Stimulated activated memory B cell treated with anti-CD40 and anti-IgM and Interleukin-4, amounts not matched to agents 10 μg/mL and 1 μg/mL and 100 μg/mL, for 72 hours (primary cell): Measurements from ENCODE around the gene HK3.

Experiments used
- ATAC-seq: fragments of 150-1000 bp; cut with Tn5 transposase; 2 replicates; pipeline ENCODE4 v1.10.0; 2021
- H3K27ac Mint-ChIP-seq: one replicate; pipeline ENCODE4 v1.8.0; 2022; ENCODE audit warnings: mild to moderate bottlenecking, mixed read lengths
- H3K27me3 Mint-ChIP-seq: one replicate; pipeline ENCODE4 v1.8.0; 2022; ENCODE audit warnings: mixed read lengths
- H3K36me3 Mint-ChIP-seq: one replicate; pipeline ENCODE4 v1.8.0; 2022; ENCODE audit warnings: mixed read lengths
- H3K4me1 Mint-ChIP-seq: one replicate; pipeline ENCODE4 v1.8.0; 2022; ENCODE audit warnings: mixed read lengths
- H3K4me3 Mint-ChIP-seq: one replicate; pipeline ENCODE4 v1.8.0; 2022; ENCODE audit warnings: mild to moderate bottlenecking, moderate library complexity, mixed read lengths
- H3K9me3 Mint-ChIP-seq: one replicate; pipeline ENCODE4 v1.8.0; 2022; ENCODE audit warnings: mixed read lengths

The HK3 gene

DNA sequence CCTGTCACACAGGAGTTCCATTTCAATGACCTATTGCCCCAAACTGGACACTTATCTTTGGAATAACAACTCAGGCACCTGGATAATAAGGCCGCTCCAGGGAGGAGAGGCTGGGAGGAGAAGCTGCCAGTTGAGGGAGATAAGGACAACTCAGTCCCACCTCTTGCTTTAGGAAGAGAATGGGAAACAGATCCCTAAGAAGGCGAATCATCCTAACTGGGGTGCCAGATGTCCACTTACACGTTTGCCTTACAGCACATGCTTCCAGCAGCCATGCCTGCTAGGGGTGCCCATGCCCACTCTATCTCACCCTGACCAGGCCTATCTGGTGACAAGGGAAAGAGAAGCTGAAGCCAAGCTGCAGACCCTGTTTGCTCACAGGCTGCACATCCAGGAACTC, 6.5 kb downstream of the HK3 start:
- Mint-ChIP-seq H3K36me3 (no peaks in the 10 kb centered on the region), H3K4me1 (no peaks in the 10 kb centered on the region), H3K27me3 (peaks cover 17% of the 10 kb centered on the region), H3K9me3 (no peaks in the 10 kb centered on the region), H3K27ac (no peak overlapping the region), H3K4me3 (no peak overlapping the region)
- no peak for ATAC-seq

DNA sequence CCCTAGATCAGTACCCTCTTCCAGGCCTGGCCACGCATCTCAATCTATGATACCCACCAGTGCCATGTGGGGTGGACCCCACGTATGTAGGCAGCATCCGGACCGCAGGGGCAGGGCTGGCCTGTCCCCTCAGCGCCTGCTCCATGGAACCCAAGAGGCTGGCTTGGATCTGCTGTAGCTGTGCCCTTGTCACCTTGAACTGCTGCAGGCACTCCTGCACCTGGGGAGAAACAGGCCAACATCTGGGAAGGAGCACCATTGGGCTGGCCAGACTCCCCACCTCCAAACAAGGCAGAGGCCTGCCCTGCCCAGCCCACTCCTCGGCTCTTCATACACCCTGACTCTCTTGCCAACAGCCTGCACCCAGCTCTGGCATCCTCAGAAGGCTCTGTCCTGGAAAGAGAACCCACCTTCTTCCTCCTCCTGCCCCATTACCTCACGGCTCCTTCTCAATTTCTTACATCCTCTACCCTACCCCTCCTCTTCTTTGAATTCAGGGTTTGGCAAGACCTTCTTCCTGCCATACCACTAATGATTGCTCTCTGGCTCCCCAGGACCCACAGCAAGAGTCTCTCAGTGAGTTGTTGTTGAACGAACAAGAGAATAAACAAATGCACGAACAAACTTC, 7.7 kb downstream of the HK3 start:
- Mint-ChIP-seq H3K9me3 (no peaks in the 10 kb centered on the region), H3K4me1 (no peaks in the 10 kb centered on the region)

DNA sequence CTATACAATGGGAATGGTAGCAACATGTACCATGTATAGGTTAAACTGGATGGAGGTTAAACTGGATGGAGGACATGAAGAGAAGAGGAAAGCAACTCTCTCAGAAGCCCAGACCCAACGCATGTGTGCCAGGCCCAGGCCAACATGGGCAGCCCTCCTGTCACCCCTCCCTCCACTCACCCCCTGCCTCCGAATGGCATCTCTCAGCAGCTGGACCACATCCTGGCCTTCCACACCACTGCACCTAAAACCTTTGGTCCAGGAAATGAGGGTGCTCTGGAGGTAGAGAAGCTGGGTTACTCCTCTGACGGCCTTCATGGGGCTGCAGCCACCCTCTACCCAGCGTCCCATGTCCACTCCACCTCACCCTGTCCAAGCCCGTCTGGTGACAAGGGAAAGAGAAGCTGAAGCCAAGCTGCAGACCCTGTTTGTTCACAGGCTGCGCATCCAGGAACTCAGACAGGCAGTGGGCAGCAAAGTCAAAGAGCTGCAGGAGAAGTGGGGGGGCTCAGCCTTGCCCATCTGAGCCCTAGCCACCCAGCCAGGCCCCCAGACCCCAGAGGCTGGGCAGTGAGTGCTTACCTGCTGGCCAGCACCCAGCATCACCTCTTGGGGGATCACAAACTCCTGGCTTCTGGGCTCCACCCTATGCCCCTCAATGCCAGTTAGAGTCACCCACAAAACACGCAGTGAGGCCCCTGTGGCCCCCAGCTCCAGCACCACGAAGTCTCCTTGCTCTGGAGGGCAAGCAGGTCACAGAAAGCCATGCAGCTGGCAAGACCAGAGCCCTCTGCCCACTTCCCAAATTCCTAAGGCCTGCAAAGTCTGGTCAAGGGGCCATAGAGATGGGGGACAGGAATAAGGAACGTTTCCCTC, 8.5 kb downstream of the HK3 start:
- Mint-ChIP-seq H3K27ac (no peak overlapping the region), H3K4me1 (no peaks in the 10 kb centered on the region), H3K27me3 (peaks cover 17% of the 10 kb centered on the region), H3K4me3 (no peak overlapping the region), H3K36me3 (no peaks in the 10 kb centered on the region), H3K9me3 (no peaks in the 10 kb centered on the region)
- no peak for ATAC-seq

More for the DNA sequence above, 7.7 kb downstream of the HK3 start:
- no peak for ATAC-seq
- no peaks in the 10 kb centered on the region for H3K36me3 Mint-ChIP-seq
- no peak overlapping the region for H3K4me3 Mint-ChIP-seq
- no peak overlapping the region for H3K27ac Mint-ChIP-seq
- peaks cover 17% of the 10 kb centered on the region for H3K27me3 Mint-ChIP-seq

DNA sequence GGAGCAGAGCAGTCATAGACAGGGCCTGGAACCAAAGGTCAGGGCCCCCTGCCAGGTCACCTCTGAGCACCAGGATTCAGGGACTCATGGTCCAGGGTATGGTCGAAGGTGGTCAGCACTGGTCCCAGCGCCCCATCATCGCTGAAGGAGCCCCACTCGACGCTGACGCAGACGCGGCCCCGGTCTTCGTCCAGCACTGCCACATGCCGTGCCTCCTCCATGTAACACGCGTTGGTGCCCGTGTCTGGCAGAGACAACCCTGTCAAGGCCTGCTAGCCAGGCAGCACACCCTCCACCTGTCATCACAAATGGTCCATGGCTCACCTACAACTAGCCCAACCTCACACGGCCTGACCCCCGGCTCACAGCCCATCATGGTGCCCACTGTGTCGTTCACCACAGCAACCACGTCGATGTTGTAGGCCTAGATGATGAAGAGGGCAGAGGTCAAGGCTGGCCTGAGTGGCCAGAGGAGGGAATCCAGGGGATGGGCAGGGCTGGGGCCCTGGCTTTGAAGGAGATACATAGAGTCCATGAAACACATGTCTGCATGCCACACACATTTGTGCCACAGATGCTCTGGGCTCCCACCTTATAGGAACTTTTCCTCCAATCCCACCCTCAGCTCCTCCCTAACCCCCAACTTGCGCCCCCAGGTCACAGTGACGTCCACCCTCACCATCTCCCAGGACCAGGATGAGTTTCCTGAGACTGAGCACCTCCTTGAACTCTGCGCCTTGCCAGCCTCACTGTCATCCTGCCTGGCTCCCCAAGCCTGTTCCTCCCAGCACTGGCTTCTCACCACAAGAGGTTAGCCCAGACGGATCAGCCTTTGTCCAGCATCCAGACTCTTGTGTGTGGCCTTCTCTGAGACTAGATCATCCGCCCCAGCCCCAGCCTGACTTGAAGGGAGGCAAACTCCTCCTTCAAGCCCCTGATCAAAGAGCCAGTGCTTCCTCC, 9.5 kb downstream of the HK3 start:
- peaks cover 17% of the 10 kb centered on the region for H3K27me3 Mint-ChIP-seq
- no peak for ATAC-seq

DNA sequence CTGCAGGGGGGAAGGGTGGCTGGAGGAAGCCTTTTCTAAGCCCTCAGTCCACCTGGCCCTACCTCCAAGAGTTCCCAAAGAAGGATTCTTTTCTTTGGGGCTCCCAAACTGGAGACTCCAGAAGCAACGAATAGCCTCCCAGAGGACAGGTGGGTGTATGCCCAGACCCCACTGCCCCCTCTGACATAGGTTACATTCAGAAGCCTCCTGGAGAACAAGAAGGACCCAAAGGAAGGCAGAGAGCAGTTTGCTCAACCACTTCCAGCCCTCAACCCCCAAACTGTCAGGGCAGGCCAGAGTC, 10.3 kb downstream of the HK3 start:
- no peak overlapping the region for H3K27ac Mint-ChIP-seq
- no peak overlapping the region for H3K4me3 Mint-ChIP-seq
- ATAC-seq: no peak
- no peaks in the 10 kb centered on the region for H3K9me3 Mint-ChIP-seq
- H3K27me3 Mint-ChIP-seq: peaks cover 17% of the 10 kb centered on the region
- no peaks in the 10 kb centered on the region for H3K36me3 Mint-ChIP-seq
- H3K4me1 Mint-ChIP-seq: peaks cover 8% of the 10 kb centered on the region

More for the DNA sequence above, 9.5 kb downstream of the HK3 start:
- no peak overlapping the region for H3K27ac Mint-ChIP-seq
- no peaks in the 10 kb centered on the region for H3K36me3 Mint-ChIP-seq
- peaks cover 6% of the 10 kb centered on the region for H3K4me1 Mint-ChIP-seq
- no peak overlapping the region for H3K4me3 Mint-ChIP-seq
- no peaks in the 10 kb centered on the region for H3K9me3 Mint-ChIP-seq

DNA sequence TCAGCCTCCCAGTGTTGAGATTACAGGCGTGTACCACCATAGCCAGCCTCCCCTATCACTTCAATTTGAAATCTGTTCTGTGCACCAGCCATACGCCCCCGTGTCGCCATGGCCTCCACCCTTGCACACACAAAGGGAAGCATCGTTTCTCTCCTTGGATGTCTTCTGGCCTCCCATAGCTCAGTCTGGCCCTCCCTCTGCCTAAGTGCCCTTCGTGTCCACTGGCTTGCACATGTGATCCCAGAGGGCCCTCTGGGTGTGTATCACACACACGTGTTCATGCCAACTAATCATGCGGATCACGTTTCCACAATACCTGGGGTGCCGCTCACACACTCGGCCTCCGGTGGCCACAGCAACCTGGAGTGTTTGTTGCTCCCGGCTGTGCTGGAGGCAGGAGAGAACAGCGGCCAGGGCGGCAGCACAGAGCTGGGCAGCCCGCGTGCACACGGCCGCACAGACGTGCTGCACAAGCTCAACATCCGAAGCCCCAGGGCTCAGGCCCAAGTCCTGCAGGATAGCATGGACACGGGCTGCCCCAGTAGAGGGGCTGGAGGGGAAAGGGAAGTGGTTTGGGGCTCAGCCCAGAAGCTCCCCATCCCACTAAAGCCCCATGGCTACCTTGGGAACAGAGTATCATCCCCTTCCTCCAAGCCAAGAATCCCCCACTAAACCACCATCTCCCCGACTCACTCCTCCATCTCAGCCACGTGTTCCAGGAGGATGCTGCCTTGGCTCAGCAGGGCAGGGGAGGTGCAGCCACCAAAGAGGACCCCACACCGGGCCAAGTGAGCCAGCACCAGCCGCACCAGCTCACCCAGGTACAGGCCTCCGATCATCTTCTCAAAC, 10.9 kb downstream of the HK3 start:
- H3K27ac Mint-ChIP-seq: no peak overlapping the region
- H3K36me3 Mint-ChIP-seq: no peaks in the 10 kb centered on the region
- H3K9me3 Mint-ChIP-seq: no peaks in the 10 kb centered on the region
- peaks cover 8% of the 10 kb centered on the region for H3K4me1 Mint-ChIP-seq
- peaks cover 17% of the 10 kb centered on the region for H3K27me3 Mint-ChIP-seq
- no peak overlapping the region for H3K4me3 Mint-ChIP-seq
- ATAC-seq: no peak

DNA sequence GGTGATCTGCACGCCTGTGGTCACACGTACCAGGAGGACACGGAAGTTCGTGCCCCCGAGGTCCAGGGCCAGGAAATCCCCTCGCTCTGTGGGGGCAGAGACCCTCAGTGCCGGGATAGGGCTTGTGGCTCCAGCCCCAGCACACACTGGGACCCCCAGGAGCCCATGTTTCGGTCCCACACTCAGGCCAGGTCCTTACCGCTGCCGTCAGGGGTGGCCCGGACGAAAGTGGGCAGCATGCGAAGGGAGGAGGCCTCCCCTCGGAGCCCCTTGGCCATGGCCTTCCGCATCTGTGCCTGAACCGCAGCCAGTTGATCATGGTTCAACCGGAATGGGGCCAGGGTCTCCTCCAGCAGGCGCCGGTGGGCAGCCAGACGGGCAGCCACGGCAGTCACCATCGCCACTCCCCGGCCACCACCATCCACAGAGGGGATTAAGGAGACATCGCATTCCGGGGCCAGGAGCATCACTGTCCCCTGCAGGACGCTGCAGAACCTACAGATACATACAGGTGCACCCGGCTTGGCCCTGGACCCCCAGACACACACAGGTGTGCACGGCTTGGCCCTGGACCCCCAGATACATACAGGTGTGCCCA, 11.8 kb downstream of the HK3 start:
- peaks cover 8% of the 10 kb centered on the region for H3K4me1 Mint-ChIP-seq
- no peak for ATAC-seq
- H3K9me3 Mint-ChIP-seq: no peaks in the 10 kb centered on the region
- no peak overlapping the region for H3K4me3 Mint-ChIP-seq
- no peaks in the 10 kb centered on the region for H3K36me3 Mint-ChIP-seq
- H3K27me3 Mint-ChIP-seq: peaks cover 16% of the 10 kb centered on the region
- no peak overlapping the region for H3K27ac Mint-ChIP-seq

DNA sequence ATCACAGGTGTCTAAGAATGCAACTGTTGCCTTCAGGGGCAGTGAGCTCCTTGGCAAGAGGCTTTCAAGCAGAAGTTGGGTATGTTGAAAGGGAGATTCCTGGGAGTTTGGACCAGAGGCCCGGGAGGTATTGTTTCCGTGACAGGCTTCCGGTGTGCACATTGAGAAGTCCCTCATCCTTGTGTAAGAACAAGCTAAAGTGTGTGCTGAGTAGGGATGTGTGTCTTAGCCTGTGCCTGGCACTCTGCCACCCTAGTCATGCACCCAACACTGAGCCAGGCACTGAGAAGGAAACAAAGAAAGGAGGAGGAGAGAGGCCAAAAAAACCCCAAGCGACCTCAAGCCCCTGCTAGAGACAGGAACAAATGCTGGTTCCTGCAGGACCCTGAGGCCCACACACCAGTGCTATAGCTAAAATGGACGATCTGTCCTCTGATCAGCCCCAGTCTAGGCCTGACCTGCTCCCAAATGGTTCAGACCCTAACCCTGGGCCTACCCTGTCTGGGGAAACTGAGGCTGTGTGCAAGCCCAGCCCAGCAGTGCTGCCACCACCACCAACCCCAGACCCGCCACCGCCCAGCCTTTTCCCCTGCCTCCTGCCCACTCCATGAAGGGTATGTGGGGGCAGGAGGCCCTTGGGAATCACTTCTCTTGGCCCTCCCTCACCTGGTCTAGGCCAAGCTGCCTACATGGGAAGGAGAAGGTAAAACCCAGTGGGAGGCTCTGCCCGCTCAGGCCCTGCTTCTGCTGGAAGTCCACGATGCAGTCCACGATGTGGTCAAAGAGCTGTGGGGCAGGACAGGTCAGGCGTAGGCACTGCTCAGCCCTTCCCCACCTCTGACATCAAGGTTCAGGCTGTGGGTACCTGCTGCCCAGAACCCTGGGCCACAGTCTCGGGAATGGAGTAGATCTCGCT, 12.6 kb downstream of the HK3 start:
- H3K27me3 Mint-ChIP-seq: peaks cover 9% of the 10 kb centered on the region
- no peaks in the 10 kb centered on the region for H3K9me3 Mint-ChIP-seq
- no peak for ATAC-seq
- H3K4me1 Mint-ChIP-seq: peaks cover 8% of the 10 kb centered on the region
- no peaks in the 10 kb centered on the region for H3K36me3 Mint-ChIP-seq
- no peak overlapping the region for H3K27ac Mint-ChIP-seq
- H3K4me3 Mint-ChIP-seq: no peak overlapping the region

DNA sequence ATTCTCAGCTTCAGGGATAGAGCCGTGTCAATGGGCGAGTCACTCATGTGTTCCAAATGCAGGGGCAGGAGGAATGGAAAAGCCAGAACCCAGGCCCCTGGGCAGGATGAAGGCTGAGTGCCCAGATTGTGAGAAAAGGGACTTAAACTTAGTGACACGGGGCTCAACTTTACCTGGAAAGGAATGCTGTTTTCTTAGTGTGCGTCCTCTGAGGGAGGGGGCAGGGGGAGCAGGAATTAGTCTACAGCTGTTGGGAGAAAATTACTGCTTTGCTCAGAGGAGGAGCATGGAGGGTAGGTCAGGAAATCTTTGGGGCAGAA, 14.6 kb downstream of the HK3 start:
- Mint-ChIP-seq H3K27me3 (peaks cover 18% of the 10 kb centered on the region), H3K9me3 (no peaks in the 10 kb centered on the region), H3K27ac (no peak overlapping the region), H3K4me1 (peaks cover 8% of the 10 kb centered on the region), H3K36me3 (no peaks in the 10 kb centered on the region), H3K4me3 (no peak overlapping the region)
- ATAC-seq: no peak

DNA sequence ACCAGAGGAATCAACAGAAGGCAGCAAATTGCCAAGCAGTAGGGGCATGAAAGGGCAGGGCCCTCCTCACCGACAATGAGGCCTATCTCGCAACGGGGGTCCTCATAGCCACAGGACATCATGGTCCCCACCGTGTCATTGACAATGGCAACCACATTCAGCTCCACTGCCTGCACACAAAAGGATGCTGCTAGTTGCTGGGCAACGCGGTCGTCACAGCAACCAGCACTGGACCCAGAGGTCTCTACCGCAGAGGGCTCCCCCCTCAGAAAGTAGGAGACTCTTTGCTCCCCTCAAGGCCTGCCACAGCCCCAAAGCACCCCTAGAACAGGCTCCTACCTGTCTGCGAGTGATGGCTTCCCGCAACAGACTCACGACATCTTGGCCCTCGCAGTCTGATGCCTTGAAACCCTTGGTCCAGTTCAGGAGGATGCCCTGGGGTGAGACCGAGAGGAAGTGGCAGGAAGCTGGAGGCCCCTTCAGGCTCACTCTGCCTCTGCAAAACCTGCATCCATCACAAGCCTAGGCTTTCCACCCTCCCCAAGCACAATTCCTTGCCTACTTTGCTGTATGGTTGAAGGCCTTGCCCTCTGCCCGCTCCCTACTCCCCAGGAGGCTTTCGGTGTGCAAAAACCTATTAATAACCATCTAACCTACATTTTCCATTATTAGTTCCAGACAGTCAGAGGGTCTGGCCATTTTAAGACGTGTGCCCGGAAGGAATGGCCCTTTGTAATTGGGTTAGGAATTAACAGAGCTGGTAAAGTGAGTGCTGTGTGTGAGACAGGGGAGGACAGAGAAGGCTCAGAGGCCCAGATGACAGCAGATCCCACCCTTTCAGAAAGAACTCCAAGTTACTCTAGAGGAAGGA, 15.2 kb downstream of the HK3 start:
- H3K36me3 Mint-ChIP-seq: no peaks in the 10 kb centered on the region
- H3K27ac Mint-ChIP-seq: no peak overlapping the region
- H3K9me3 Mint-ChIP-seq: no peaks in the 10 kb centered on the region
- peaks cover 22% of the 10 kb centered on the region for H3K27me3 Mint-ChIP-seq
- H3K4me1 Mint-ChIP-seq: peaks cover 8% of the 10 kb centered on the region
- no peak for ATAC-seq
- H3K4me3 Mint-ChIP-seq: no peak overlapping the region

DNA sequence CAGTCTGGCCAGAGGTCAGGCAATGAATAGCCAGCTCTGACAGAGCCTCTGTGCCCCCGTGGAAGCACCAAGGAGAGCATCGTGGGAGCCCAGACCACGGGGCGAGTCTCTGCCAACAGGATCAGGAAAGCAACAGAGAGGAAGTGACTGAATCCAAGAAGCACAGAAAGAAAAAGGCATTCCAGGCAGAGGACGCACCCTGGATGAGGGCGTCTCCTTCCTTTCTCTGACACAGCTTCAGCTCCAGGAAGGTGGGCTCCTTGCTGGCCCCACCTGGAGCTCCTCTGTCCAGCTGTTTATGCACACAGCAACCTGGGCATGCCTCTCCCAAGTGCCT, 16.6 kb downstream of the HK3 start:
- peaks cover 36% of the 10 kb centered on the region for H3K27me3 Mint-ChIP-seq
- no peaks in the 10 kb centered on the region for H3K9me3 Mint-ChIP-seq
- no peaks in the 10 kb centered on the region for H3K36me3 Mint-ChIP-seq
- peaks cover 8% of the 10 kb centered on the region for H3K4me1 Mint-ChIP-seq
- no peak overlapping the region for H3K4me3 Mint-ChIP-seq
- H3K27ac Mint-ChIP-seq: no peak overlapping the region
- ATAC-seq: no peak

DNA sequence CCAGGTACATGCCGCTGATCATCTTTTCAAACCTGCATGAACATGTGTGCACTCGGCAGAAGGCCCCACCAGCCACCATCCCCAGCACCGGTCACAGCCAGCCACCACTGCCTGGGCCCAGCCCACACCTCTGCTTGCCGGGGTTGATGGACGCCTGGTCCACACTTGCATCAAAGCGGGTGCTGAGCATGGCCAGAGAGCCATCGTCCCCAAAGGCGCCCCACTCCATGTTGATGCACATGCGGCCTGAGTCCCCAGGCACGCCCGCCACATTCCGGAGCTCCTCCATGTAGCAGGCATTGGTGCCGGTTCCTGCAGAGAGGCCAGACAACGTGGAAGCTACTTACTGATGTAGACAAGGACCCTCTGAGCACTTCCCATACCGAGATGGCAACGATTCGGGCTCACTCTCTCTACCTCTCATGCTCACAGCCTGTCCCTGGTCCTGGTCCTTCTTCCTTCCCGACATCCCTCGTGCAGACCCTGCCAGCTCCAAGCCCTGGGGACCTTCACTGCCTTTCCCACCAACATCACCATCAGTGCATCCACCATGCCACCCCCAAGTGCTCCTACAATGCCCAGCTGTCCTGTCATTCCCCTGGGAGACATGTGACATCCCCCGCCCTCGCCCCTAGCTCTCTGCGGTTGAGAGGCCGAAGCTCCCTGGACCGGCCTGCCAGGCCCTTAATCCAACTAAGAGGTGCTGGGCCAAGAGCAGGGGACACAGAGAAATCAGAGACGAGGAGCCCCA, 17.2 kb downstream of the HK3 start:
- Mint-ChIP-seq H3K27ac (no peak overlapping the region), H3K36me3 (no peaks in the 10 kb centered on the region), H3K9me3 (no peaks in the 10 kb centered on the region), H3K4me3 (no peak overlapping the region), H3K27me3 (peaks cover 38% of the 10 kb centered on the region), H3K4me1 (peaks cover 8% of the 10 kb centered on the region)
- no peak for ATAC-seq
